ENCODE results near the gene SLC17A7.

The SLC17A7 gene

GRCh38 chr19:49439836-49440235, 1.5 kb downstream of the SLC17A7 start:
- Histone ChIP-seq H3K79me2 (ENCODE audit: control insufficient read depth, low read length) (no peaks in the 10 kb centered on the region), H3K4me1 (ENCODE audit: control insufficient read depth, low read length) (peaks cover 28% of the 10 kb centered on the region), H3K9me3 (ENCODE audit: control insufficient read depth, insufficient read depth, low read length) (no peaks in the 10 kb centered on the region), H4K20me1 (ENCODE audit: control insufficient read depth, insufficient read depth, low read depth, low read length) (no peaks in the 10 kb centered on the region), H3K27ac (ENCODE audit: low read depth, low read length) (no peak overlapping the region), H3K27me3 (ENCODE audit: control insufficient read depth, low read length) (peaks cover 56% of the 10 kb centered on the region), H3F3A (ENCODE audit: control insufficient read depth, insufficient read depth) (peaks cover 3% of the 10 kb centered on the region), H3K4me2 (ENCODE audit: low read length) (no peak overlapping the region), H3K9me2 (replicated peaks; ENCODE audit: control insufficient read depth, low read length) (no peaks in the 10 kb centered on the region), H3K36me3 (ENCODE audit: control insufficient read depth, low read length) (no peaks in the 10 kb centered on the region), H3K4me3 (ENCODE audit: low read length) (no peak overlapping the region)
- TF ChIP-seq CTCF (IDR thresholded peaks at IDR 0.05; ENCODE audit: low read depth, low read length, poor library complexity, severe bottlenecking) (no peak), EZH2phosphoT487 (IDR thresholded peaks at IDR 0.05; ENCODE audit: borderline replicate concordance, low read length) (no peak)

DNA sequence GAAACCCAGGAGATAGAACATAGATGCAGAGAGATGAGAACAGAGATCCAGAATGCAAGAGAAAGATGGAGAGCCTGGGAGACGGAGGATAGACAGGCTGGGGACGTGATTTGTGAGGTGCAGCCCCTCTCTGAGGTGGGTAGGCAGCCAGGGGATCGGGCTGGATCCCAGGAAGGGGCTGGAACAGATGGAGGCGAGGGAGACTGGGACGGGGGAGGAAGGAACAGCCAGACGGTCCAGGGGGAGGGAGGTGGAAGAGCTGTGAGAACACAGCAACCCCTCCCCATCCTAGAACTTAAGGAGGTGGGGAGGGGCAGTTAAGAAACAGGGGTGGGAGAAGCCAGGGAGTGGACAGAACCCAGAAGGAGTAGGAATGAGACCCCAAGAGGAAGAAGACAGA, 3.1 kb downstream of the SLC17A7 start:
- Histone ChIP-seq H3K27ac (ENCODE audit: low read depth, low read length) (no peak overlapping the region), H3K27me3 (ENCODE audit: control insufficient read depth, low read length) (peaks cover 56% of the 10 kb centered on the region), H3K9me2 (replicated peaks; ENCODE audit: control insufficient read depth, low read length) (no peaks in the 10 kb centered on the region), H3K4me3 (ENCODE audit: low read length) (no peak overlapping the region), H3K9me3 (ENCODE audit: control insufficient read depth, insufficient read depth, low read length) (no peaks in the 10 kb centered on the region), H3F3A (ENCODE audit: control insufficient read depth, insufficient read depth) (no peaks in the 10 kb centered on the region), H4K20me1 (ENCODE audit: control insufficient read depth, insufficient read depth, low read depth, low read length) (no peaks in the 10 kb centered on the region), H3K36me3 (ENCODE audit: control insufficient read depth, low read length) (no peaks in the 10 kb centered on the region), H3K79me2 (ENCODE audit: control insufficient read depth, low read length) (no peaks in the 10 kb centered on the region), H3K4me2 (ENCODE audit: low read length) (no peak overlapping the region), H3K4me1 (ENCODE audit: control insufficient read depth, low read length) (peaks cover 21% of the 10 kb centered on the region)
- TF ChIP-seq EZH2phosphoT487 (IDR thresholded peaks at IDR 0.05; ENCODE audit: borderline replicate concordance, low read length) = no peak
- no peak for TF ChIP-seq CTCF (IDR thresholded peaks at IDR 0.05; ENCODE audit: low read depth, low read length, poor library complexity, severe bottlenecking)

- no peak for TF ChIP-seq CTCF (IDR thresholded peaks at IDR 0.05; ENCODE audit: low read depth, low read length, poor library complexity, severe bottlenecking)
- no peak for TF ChIP-seq EZH2phosphoT487 (IDR thresholded peaks at IDR 0.05; ENCODE audit: borderline replicate concordance, low read length)
- H3K9me2 ChIP-seq (replicated peaks; ENCODE audit: control insufficient read depth, low read length) = no peaks in the 10 kb centered on the region
- no peaks in the 10 kb centered on the region for H4K20me1 ChIP-seq (ENCODE audit: control insufficient read depth, insufficient read depth, low read depth, low read length)
- peaks cover 52% of the 10 kb centered on the region for H3K27me3 ChIP-seq (ENCODE audit: control insufficient read depth, low read length)
- no peaks in the 10 kb centered on the region for H3K79me2 ChIP-seq (ENCODE audit: control insufficient read depth, low read length)
- H3K4me2 ChIP-seq (ENCODE audit: low read length) = no peak overlapping the region
- no peak overlapping the region for H3K4me3 ChIP-seq (ENCODE audit: low read length)
- H3K36me3 ChIP-seq (ENCODE audit: control insufficient read depth, low read length) = no peaks in the 10 kb centered on the region
- H3K4me1 ChIP-seq (ENCODE audit: control insufficient read depth, low read length) = peaks cover 13% of the 10 kb centered on the region
- no peak overlapping the region for H3K27ac ChIP-seq (ENCODE audit: low read depth, low read length)
- no peaks in the 10 kb centered on the region for H3K9me3 ChIP-seq (ENCODE audit: control insufficient read depth, insufficient read depth, low read length)
- H3F3A ChIP-seq (ENCODE audit: control insufficient read depth, insufficient read depth) = no peaks in the 10 kb centered on the region
Observed at GRCh38 chr19:49437231-49437630, 4.1 kb downstream of the SLC17A7 start.
